Measurements from ENCODE around the gene GBP4.

The GBP4 gene

DNA sequence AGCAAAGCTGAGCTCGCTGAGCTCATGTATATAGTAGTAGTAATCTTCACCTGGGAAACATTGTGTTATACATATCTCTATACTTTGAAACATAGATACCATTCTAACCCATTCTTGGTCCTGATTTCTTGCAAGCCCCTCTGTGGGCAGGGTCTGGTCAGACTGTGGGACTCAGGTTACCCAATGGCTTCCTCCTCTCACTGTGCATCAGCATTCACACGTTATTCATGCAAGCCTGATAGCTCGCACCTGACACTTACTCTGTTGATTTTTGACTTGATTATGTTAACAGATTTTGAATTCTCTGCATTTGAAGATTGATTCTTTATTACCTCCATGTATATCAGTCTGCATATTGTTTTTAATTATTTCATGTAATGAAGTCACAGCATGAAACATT lies 24.3 kb downstream of the GBP4 start:
- Histone ChIP-seq H3K27ac (no peak overlapping the region), H3K9me3 (ENCODE audit: severe bottlenecking) (no peaks in the 10 kb centered on the region), H3K4me3 (ENCODE audit: low read depth, low read length) (no peak overlapping the region), H3K36me3 (no peaks in the 10 kb centered on the region), H3K27me3 (ENCODE audit: insufficient read depth, low read depth, severe bottlenecking) (peaks cover 11% of the 10 kb centered on the region)
- no peak for DNase-seq
- no peak for TF ChIP-seq CTCF (IDR thresholded peaks at IDR 0.05; ENCODE audit: low read depth, low read length)

DNA sequence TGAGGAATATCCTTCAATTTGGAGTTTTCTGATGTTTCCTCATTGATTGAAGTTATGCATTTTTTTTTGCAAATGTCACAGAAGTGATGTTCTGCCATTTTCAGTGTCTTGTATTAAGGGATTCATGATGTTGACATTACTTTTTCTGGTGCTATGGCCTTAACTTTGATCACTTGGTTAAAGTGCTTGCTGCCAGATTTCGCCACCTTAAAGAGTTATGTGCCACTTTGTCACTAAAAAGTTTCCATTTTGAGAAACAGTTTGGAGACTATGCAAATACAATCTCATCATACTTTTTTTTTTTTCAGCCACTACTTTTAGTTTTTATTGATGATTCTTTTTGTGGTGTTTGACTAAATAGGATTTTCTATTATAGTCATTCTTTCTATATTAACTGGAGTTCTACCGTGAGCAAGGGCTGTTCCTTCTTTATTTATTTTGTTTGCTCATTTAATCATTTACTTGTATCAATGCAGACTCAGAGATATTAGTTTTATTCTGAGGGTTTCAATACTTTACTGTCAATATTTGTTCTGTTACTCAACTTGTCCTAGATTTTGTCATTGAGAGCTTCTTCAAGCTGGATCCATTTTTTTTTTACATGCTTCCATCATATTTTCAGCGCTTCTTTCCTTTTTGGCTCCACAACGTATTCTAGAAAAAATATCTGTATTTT lies 26.1 kb downstream of the GBP4 start:
- no peaks in the 10 kb centered on the region for H3K9me3 ChIP-seq (ENCODE audit: severe bottlenecking)
- no peak for TF ChIP-seq CTCF (IDR thresholded peaks at IDR 0.05; ENCODE audit: low read depth, low read length)
- no peak for DNase-seq
- peaks cover 4% of the 10 kb centered on the region for H3K27me3 ChIP-seq (ENCODE audit: insufficient read depth, low read depth, severe bottlenecking)
- H3K27ac ChIP-seq = no peak overlapping the region
- no peaks in the 10 kb centered on the region for H3K36me3 ChIP-seq
- H3K4me3 ChIP-seq (ENCODE audit: low read depth, low read length) = no peak overlapping the region

- no peaks in the 10 kb centered on the region for H3K27me3 ChIP-seq (ENCODE audit: insufficient read depth, low read depth, severe bottlenecking)
- H3K9me3 ChIP-seq (ENCODE audit: severe bottlenecking) = no peaks in the 10 kb centered on the region
- H3K4me3 ChIP-seq (ENCODE audit: low read depth, low read length) = no peak overlapping the region
- DNase-seq = no peak
- H3K36me3 ChIP-seq = no peaks in the 10 kb centered on the region
- no peak overlapping the region for H3K27ac ChIP-seq
- TF ChIP-seq CTCF (IDR thresholded peaks at IDR 0.05; ENCODE audit: low read depth, low read length) = no peak
Measured at GRCh38 chr1:89171067-89171438, 27.7 kb downstream of the GBP4 start.

- H3K4me3 ChIP-seq (ENCODE audit: low read depth, low read length) = no peak overlapping the region
- H3K9me3 ChIP-seq (ENCODE audit: severe bottlenecking) = no peaks in the 10 kb centered on the region
- DNase-seq = no peak
- H3K27ac ChIP-seq = no peak overlapping the region
- H3K36me3 ChIP-seq = no peaks in the 10 kb centered on the region
- TF ChIP-seq CTCF (IDR thresholded peaks at IDR 0.05; ENCODE audit: low read depth, low read length) = no peak
- H3K27me3 ChIP-seq (ENCODE audit: insufficient read depth, low read depth, severe bottlenecking) = no peaks in the 10 kb centered on the region
Measured at GRCh38 chr1:89170170-89171066, 28.3 kb downstream of the GBP4 start.

DNA sequence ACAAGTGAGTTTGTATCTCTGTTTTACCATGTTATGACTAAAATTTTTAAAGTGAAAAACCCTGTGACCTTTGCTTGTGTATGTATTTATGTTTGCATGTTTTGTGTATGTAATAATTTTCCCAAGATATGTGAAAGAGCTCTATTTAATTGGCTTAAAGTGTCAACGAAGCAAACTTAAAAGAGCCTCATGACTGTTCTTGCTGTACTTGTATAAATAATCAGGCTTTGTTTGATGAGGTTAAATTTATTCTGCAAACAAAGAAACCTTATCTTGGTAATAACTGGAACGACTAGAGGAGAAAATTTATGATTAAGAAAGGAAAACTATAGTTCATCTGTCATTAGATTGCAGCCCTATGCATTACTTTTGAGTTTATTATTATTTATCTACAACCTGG lies 29.6 kb downstream of the GBP4 start:
- DNase-seq = no peak
- Histone ChIP-seq H3K4me3 (ENCODE audit: low read depth, low read length) (no peak overlapping the region), H3K27ac (no peak overlapping the region), H3K36me3 (no peaks in the 10 kb centered on the region), H3K27me3 (ENCODE audit: insufficient read depth, low read depth, severe bottlenecking) (peaks cover 3% of the 10 kb centered on the region), H3K9me3 (ENCODE audit: severe bottlenecking) (no peaks in the 10 kb centered on the region)
- TF ChIP-seq CTCF (IDR thresholded peaks at IDR 0.05; ENCODE audit: low read depth, low read length) = no peak
